ENCODE measurements around the gene GULP1.
A peak's percentile ranks its signal among the peaks of the same experiment; 100 is the strongest.
"Not testable (repeated sequence)": the region's sequence is repeated elsewhere in the genome, so short reads cannot be mapped to it uniquely, and the experiment has no call there.

The GULP1 gene

GRCh38 chr2:188274274-188274673 is 17.4 kb upstream of the GULP1 start:
- Histone ChIP-seq H3K36me3 (ENCODE audit: control insufficient read depth, insufficient read depth, low read length) (no peaks in the 10 kb centered on the region), H3K27ac (ENCODE audit: low read depth, low read length) (no peak overlapping the region), H3K9ac (ENCODE audit: low read depth, low read length) (0 out of 2 replicates have a peak overlapping the region, but pooled peaks have one; percentile 3), H3K9me3 (ENCODE audit: control insufficient read depth, insufficient read depth, low read length) (0 out of 2 replicates have a peak, but pooled peaks cover 7% of the 10 kb centered on the region), H3K4me1 (ENCODE audit: control insufficient read depth, insufficient read depth, low read length) (peaks cover 62% of the 10 kb centered on the region), H3K4me3 (ENCODE audit: low read depth, low read length) (no peak overlapping the region), H3K27me3 (ENCODE audit: control insufficient read depth, insufficient read depth, low read length) (no peaks in the 10 kb centered on the region)

- Histone ChIP-seq H3K4me3 (ENCODE audit: low read depth, low read length) (0 out of 2 replicates have a peak overlapping the region, but pooled peaks have one; percentile 15), H3K4me1 (ENCODE audit: control insufficient read depth, insufficient read depth, low read length) (peaks cover 79% of the 10 kb centered on the region), H3K9me3 (ENCODE audit: control insufficient read depth, insufficient read depth, low read length) (no peaks in the 10 kb centered on the region), H3K9ac (ENCODE audit: low read depth, low read length) (peak overlapping the region; percentile 60; the same call in 1 of the 2 replicates), H3K36me3 (ENCODE audit: control insufficient read depth, insufficient read depth, low read length) (no peaks in the 10 kb centered on the region), H3K27ac (ENCODE audit: low read depth, low read length) (peak overlapping the region; percentile 78), H3K27me3 (ENCODE audit: control insufficient read depth, insufficient read depth, low read length) (no peaks in the 10 kb centered on the region)
Observed at GRCh38 chr2:188276255-188276654, 15.4 kb upstream of the GULP1 start.

- peaks cover 78% of the 10 kb centered on the region for H3K4me1 ChIP-seq (ENCODE audit: control insufficient read depth, insufficient read depth, low read length)
- H3K27me3 ChIP-seq (ENCODE audit: control insufficient read depth, insufficient read depth, low read length), result no peaks in the 10 kb centered on the region
- no peaks in the 10 kb centered on the region for H3K9me3 ChIP-seq (ENCODE audit: control insufficient read depth, insufficient read depth, low read length)
- peak overlapping the region; percentile 39; the same call in 1 of the 2 replicates for H3K4me3 ChIP-seq (ENCODE audit: low read depth, low read length)
- no peak overlapping the region for H3K9ac ChIP-seq (ENCODE audit: low read depth, low read length)
- H3K27ac ChIP-seq (ENCODE audit: low read depth, low read length), result peak overlapping the region; percentile 84
- no peaks in the 10 kb centered on the region for H3K36me3 ChIP-seq (ENCODE audit: control insufficient read depth, insufficient read depth, low read length)
Observed at GRCh38 chr2:188277786-188278185, 13.9 kb upstream of the GULP1 start.

GRCh38 chr2:188278388-188279092 is 13.1 kb upstream of the GULP1 start:
- Histone ChIP-seq H3K9ac (ENCODE audit: low read depth, low read length) (peak overlapping the region; percentile 37), H3K27me3 (ENCODE audit: control insufficient read depth, insufficient read depth, low read length) (no peaks in the 10 kb centered on the region), H3K4me3 (ENCODE audit: low read depth, low read length) (peak overlapping the region; percentile 39), H3K27ac (ENCODE audit: low read depth, low read length) (peak overlapping the region; percentile 84), H3K9me3 (ENCODE audit: control insufficient read depth, insufficient read depth, low read length) (0 out of 2 replicates have a peak, but pooled peaks cover 3% of the 10 kb centered on the region), H3K4me1 (ENCODE audit: control insufficient read depth, insufficient read depth, low read length) (peaks cover 71% of the 10 kb centered on the region), H3K36me3 (ENCODE audit: control insufficient read depth, insufficient read depth, low read length) (no peaks in the 10 kb centered on the region)

GRCh38 chr2:188279093-188279445 is 12.6 kb upstream of the GULP1 start:
- peak overlapping the region; percentile 39 for H3K4me3 ChIP-seq (ENCODE audit: low read depth, low read length)
- H3K9me3 ChIP-seq (ENCODE audit: control insufficient read depth, insufficient read depth, low read length), result 0 out of 2 replicates have a peak, but pooled peaks cover 3% of the 10 kb centered on the region
- no peaks in the 10 kb centered on the region for H3K36me3 ChIP-seq (ENCODE audit: control insufficient read depth, insufficient read depth, low read length)
- peaks cover 67% of the 10 kb centered on the region for H3K4me1 ChIP-seq (ENCODE audit: control insufficient read depth, insufficient read depth, low read length)
- H3K9ac ChIP-seq (ENCODE audit: low read depth, low read length), result peak overlapping the region; percentile 37; the same call in 1 of the 2 replicates
- H3K27me3 ChIP-seq (ENCODE audit: control insufficient read depth, insufficient read depth, low read length), result no peaks in the 10 kb centered on the region
- H3K27ac ChIP-seq (ENCODE audit: low read depth, low read length), result peak overlapping the region; percentile 84

GRCh38 chr2:188280811-188281222 is 10.9 kb upstream of the GULP1 start:
- no peaks in the 10 kb centered on the region for H3K36me3 ChIP-seq (ENCODE audit: control insufficient read depth, insufficient read depth, low read length)
- no peak overlapping the region for H3K27ac ChIP-seq (ENCODE audit: low read depth, low read length)
- H3K27me3 ChIP-seq (ENCODE audit: control insufficient read depth, insufficient read depth, low read length), result no peaks in the 10 kb centered on the region
- peaks cover 56% of the 10 kb centered on the region for H3K4me1 ChIP-seq (ENCODE audit: control insufficient read depth, insufficient read depth, low read length)
- H3K4me3 ChIP-seq (ENCODE audit: low read depth, low read length), result no peak overlapping the region
- 0 out of 2 replicates have a peak, but pooled peaks cover 3% of the 10 kb centered on the region for H3K9me3 ChIP-seq (ENCODE audit: control insufficient read depth, insufficient read depth, low read length)
- no peak overlapping the region for H3K9ac ChIP-seq (ENCODE audit: low read depth, low read length)

GRCh38 chr2:188282907-188283306 is 8.8 kb upstream of the GULP1 start:
- Histone ChIP-seq H3K27ac (ENCODE audit: low read depth, low read length) (no peak overlapping the region), H3K4me3 (ENCODE audit: low read depth, low read length) (no peak overlapping the region), H3K36me3 (ENCODE audit: control insufficient read depth, insufficient read depth, low read length) (no peaks in the 10 kb centered on the region), H3K9ac (ENCODE audit: low read depth, low read length) (no peak overlapping the region), H3K27me3 (ENCODE audit: control insufficient read depth, insufficient read depth, low read length) (no peaks in the 10 kb centered on the region), H3K4me1 (ENCODE audit: control insufficient read depth, insufficient read depth, low read length) (peaks cover 37% of the 10 kb centered on the region), H3K9me3 (ENCODE audit: control insufficient read depth, insufficient read depth, low read length) (0 out of 2 replicates have a peak, but pooled peaks cover 3% of the 10 kb centered on the region)

- H3K27me3 ChIP-seq (ENCODE audit: control insufficient read depth, insufficient read depth, low read length); H3K36me3 ChIP-seq (ENCODE audit: control insufficient read depth, insufficient read depth, low read length); H3K27ac ChIP-seq (ENCODE audit: low read depth, low read length): not testable (repeated sequence)
Observed at GRCh38 chr2:188284251-188284650, 7.4 kb upstream of the GULP1 start.

GRCh38 chr2:188285049-188285448 is 6.6 kb upstream of the GULP1 start:
- Histone ChIP-seq H3K4me1 (ENCODE audit: control insufficient read depth, insufficient read depth, low read length) (peaks cover 16% of the 10 kb centered on the region), H3K36me3 (ENCODE audit: control insufficient read depth, insufficient read depth, low read length) (no peaks in the 10 kb centered on the region), H3K27me3 (ENCODE audit: control insufficient read depth, insufficient read depth, low read length) (no peaks in the 10 kb centered on the region), H3K4me3 (ENCODE audit: low read depth, low read length) (no peak overlapping the region), H3K9me3 (ENCODE audit: control insufficient read depth, insufficient read depth, low read length) (0 out of 2 replicates have a peak, but pooled peaks cover 3% of the 10 kb centered on the region), H3K9ac (ENCODE audit: low read depth, low read length) (no peak overlapping the region), H3K27ac (ENCODE audit: low read depth, low read length) (no peak overlapping the region)

More at GRCh38 chr2:188284251-188284650, 7.4 kb upstream of the GULP1 start:
- peaks cover 24% of the 10 kb centered on the region for H3K4me1 ChIP-seq (ENCODE audit: control insufficient read depth, insufficient read depth, low read length)
- not testable (repeated sequence) for H3K9me3 ChIP-seq (ENCODE audit: control insufficient read depth, insufficient read depth, low read length); H3K4me3 ChIP-seq (ENCODE audit: low read depth, low read length); H3K9ac ChIP-seq (ENCODE audit: low read depth, low read length)

- peaks cover 14% of the 10 kb centered on the region for H3K4me1 ChIP-seq (ENCODE audit: control insufficient read depth, insufficient read depth, low read length)
- H3K27ac ChIP-seq (ENCODE audit: low read depth, low read length), result no peak overlapping the region
Observed at GRCh38 chr2:188285774-188286173, 5.9 kb upstream of the GULP1 start.

GRCh38 chr2:188291142-188291616 is 495 bp upstream of the GULP1 start:
- Histone ChIP-seq H3K9me3 (ENCODE audit: control insufficient read depth, insufficient read depth, low read length) (no peaks in the 10 kb centered on the region), H3K9ac (ENCODE audit: low read depth, low read length) (peak overlapping the region; percentile 96), H3K27ac (ENCODE audit: low read depth, low read length) (peak overlapping the region; percentile 95), H3K36me3 (ENCODE audit: control insufficient read depth, insufficient read depth, low read length) (no peaks in the 10 kb centered on the region), H3K27me3 (ENCODE audit: control insufficient read depth, insufficient read depth, low read length) (no peaks in the 10 kb centered on the region), H3K4me1 (ENCODE audit: control insufficient read depth, insufficient read depth, low read length) (peaks cover 15% of the 10 kb centered on the region; the same call in 1 of the 2 replicates), H3K4me3 (ENCODE audit: low read depth, low read length) (peak overlapping the region; percentile 98)

More at GRCh38 chr2:188285774-188286173, 5.9 kb upstream of the GULP1 start:
- no peaks in the 10 kb centered on the region for H3K36me3 ChIP-seq (ENCODE audit: control insufficient read depth, insufficient read depth, low read length)
- H3K4me3 ChIP-seq (ENCODE audit: low read depth, low read length), result no peak overlapping the region
- H3K9me3 ChIP-seq (ENCODE audit: control insufficient read depth, insufficient read depth, low read length), result 0 out of 2 replicates have a peak, but pooled peaks cover 3% of the 10 kb centered on the region
- no peak overlapping the region for H3K9ac ChIP-seq (ENCODE audit: low read depth, low read length)
- H3K27me3 ChIP-seq (ENCODE audit: control insufficient read depth, insufficient read depth, low read length), result no peaks in the 10 kb centered on the region
